D721Med (cell line): Measurements from ENCODE around the gene ANAPC13.

Source experiments
- DNase-seq: peaks from one replicate; pipeline ENCODE4 v3.0.0; 2011; ENCODE audit warnings: low spot score; ENCODE audit not compliant: insufficient read length
- FAIRE-seq: peaks from 2 replicates; lab custom pipeline; 2011; peaks lifted over from hg19 to GRCh38; lab: Jason Lieb, UNC
- TF ChIP-seq, protein P1 (sequence below): IDR thresholded peaks from 2 replicates; pipeline ENCODE4 v1.5.1; 2012; ENCODE audit warnings: mild to moderate bottlenecking, control low read depth; ENCODE audit not compliant: insufficient read depth; ENCODE audit errors: missing control alignments

The ANAPC13 gene

GRCh38 chr3:134446800-134447199 is 39.0 kb downstream of the ANAPC13 start:
- TF ChIP-seq, protein P1, sequence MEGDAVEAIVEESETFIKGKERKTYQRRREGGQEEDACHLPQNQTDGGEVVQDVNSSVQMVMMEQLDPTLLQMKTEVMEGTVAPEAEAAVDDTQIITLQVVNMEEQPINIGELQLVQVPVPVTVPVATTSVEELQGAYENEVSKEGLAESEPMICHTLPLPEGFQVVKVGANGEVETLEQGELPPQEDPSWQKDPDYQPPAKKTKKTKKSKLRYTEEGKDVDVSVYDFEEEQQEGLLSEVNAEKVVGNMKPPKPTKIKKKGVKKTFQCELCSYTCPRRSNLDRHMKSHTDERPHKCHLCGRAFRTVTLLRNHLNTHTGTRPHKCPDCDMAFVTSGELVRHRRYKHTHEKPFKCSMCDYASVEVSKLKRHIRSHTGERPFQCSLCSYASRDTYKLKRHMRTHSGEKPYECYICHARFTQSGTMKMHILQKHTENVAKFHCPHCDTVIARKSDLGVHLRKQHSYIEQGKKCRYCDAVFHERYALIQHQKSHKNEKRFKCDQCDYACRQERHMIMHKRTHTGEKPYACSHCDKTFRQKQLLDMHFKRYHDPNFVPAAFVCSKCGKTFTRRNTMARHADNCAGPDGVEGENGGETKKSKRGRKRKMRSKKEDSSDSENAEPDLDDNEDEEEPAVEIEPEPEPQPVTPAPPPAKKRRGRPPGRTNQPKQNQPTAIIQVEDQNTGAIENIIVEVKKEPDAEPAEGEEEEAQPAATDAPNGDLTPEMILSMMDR = no peak
- no peak for FAIRE-seq
- no peak for DNase-seq

GRCh38 chr3:134445636-134446035 is 40.1 kb downstream of the ANAPC13 start:
- FAIRE-seq = no peak
- TF ChIP-seq, protein P1 = no peak
- no peak for DNase-seq

DNA sequence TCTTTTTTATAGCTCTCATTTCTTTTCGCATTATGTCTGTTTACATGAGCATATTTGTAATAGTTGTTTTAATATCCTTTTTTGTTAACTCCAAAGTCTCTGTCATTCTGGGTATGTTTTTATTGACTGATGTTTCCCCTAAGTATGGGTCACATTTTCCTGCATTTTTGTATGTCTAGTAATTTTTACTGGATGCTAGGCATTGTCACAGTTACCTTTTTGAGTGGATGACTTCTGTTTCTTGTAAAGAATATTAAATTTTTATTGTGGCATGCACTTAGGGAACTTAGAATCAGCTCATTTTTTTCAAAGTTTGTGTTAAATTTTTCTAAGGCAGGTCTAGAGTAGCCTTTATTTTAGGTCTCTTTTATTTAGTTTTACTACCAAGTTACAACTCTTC is 40.7 kb downstream of the ANAPC13 start:
- FAIRE-seq (no peak), DNase-seq (no peak)
- TF ChIP-seq, protein P1 = no peak

GRCh38 chr3:134441821-134442220 is 44.0 kb downstream of the ANAPC13 start:
- FAIRE-seq (no peak), DNase-seq (no peak)
- TF ChIP-seq, protein P1 = no peak

- DNase-seq = no peak
- TF ChIP-seq, protein P1 = no peak
- no peak for FAIRE-seq
These were observed 44.5 kb downstream of the ANAPC13 start for GRCh38 chr3:134441321-134441720.

DNA sequence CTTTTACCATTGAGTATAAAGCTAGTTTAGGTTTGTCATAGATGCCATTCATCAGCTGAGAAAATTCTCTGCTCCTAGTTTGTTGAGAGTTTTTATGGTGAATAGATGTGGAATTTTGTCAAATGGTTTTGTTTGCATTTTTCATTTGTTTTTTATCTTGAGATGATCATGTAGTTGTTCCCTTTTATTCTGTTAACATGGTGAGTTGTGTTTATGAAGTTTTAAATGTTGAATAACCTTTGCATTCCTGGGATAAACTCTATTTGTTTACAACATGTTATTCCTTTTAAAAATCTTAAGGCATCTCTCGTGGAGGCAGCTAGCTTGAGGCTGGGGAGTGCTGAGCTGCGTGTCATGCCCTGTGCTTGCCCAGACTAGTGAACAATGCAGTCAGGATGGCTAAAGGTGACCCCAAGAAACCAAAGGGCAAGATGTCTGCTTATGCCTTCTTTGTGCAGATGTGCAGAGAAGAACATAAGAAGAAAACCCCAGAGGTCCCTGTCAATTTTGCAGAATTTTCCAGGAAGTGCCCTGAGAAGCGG is 48.5 kb downstream of the ANAPC13 start:
- FAIRE-seq (no peak), DNase-seq (no peak)
- TF ChIP-seq, protein P1 = no peak

DNA sequence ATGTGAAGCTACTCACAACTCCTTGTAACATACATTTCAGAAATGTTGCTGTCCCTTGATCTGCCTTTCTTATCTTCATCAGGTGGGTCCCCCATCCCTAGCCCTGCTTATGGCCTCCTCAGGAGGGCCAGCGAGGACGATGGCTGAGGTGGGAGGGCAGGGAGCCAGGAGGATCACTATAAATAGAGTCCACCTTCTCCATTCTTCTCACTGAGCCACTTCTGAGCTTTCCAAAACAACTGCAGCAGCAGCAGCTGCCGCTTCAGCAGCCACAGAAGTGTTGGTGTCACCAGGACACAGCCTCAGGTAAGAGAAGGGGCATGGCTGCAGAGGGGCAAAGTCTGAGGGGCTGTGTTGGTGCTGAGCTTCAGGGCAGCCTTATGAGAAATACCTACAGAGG is 53.5 kb downstream of the ANAPC13 start:
- no peak for DNase-seq
- no peak for FAIRE-seq
- TF ChIP-seq, protein P1 = no peak
